Measurements from ENCODE around the gene THSD7B. TPM values are rescaled to one million over a fixed set of nuclear protein-coding genes. Genes with fewer than 3 reads are reported as not detected.
A peak's percentile ranks its signal among the peaks of the same experiment; 100 is the strongest.

The THSD7B gene
- total RNA-seq, 1 donor from 2014 or later: 0.14 TPM

GRCh38 chr2:136920652-136921333 is 155.4 kb downstream of the THSD7B start:
- Histone ChIP-seq H3K36me3 (no peaks in the 10 kb centered on the region), H3K9me3 (no peaks in the 10 kb centered on the region), H3K4me3 (no peak overlapping the region), H3K27me3 (no peaks in the 10 kb centered on the region), H3K27ac (no peak overlapping the region), H3K4me1 (no peaks in the 10 kb centered on the region)
- TF ChIP-seq CTCF (IDR thresholded peaks at IDR 0.05): no peak
- intact Hi-C loops (cut with DNase I): no loop called here
- ATAC-seq: peak; percentile 29
- DNase-seq: no peak

GRCh38 chr2:136927156-136927555 is 161.8 kb downstream of the THSD7B start:
- Histone ChIP-seq H3K9me3 (no peaks in the 10 kb centered on the region), H3K27ac (no peak overlapping the region), H3K36me3 (no peaks in the 10 kb centered on the region), H3K4me1 (no peaks in the 10 kb centered on the region), H3K27me3 (no peaks in the 10 kb centered on the region), H3K4me3 (no peak overlapping the region)
- TF ChIP-seq CTCF (IDR thresholded peaks at IDR 0.05): no peak
- intact Hi-C loops (cut with DNase I): no loop called here
- ATAC-seq (no peak), DNase-seq (no peak)

DNA sequence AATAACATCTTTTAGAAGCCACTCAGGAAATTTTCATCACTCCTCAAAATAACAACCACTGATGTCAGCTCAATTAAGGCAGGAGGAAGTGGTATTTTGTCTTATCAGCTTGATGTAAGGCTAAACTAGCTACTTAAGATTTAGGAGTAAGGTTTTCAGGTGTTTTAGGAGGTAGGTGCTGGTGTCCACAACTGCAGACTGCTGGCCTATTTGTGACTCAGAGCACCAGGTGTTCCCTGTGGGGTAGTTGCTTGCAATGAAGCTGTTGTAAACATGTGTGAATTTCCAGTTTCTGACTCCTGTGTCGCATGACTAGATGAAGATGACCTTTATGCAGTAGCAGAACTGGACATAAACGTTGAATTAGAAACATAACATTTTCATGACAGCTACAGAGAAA is 164.2 kb downstream of the THSD7B start:
- Histone ChIP-seq H3K9me3 (no peaks in the 10 kb centered on the region), H3K4me1 (no peaks in the 10 kb centered on the region), H3K27ac (no peak overlapping the region), H3K27me3 (no peaks in the 10 kb centered on the region), H3K36me3 (no peaks in the 10 kb centered on the region), H3K4me3 (no peak overlapping the region)
- no peak for ATAC-seq
- TF ChIP-seq CTCF (IDR thresholded peaks at IDR 0.05): no peak
- no peak for DNase-seq
- intact Hi-C loops (cut with DNase I): no loop called here

- H3K4me1 ChIP-seq: no peaks in the 10 kb centered on the region
- DNase-seq (no peak), ATAC-seq (peak; percentile 68)
- no peak overlapping the region for H3K4me3 ChIP-seq
- TF ChIP-seq CTCF (IDR thresholded peaks at IDR 0.05): peak; percentile 41
- no peaks in the 10 kb centered on the region for H3K27me3 ChIP-seq
- H3K36me3 ChIP-seq: no peaks in the 10 kb centered on the region
- H3K9me3 ChIP-seq: no peaks in the 10 kb centered on the region
- no peak overlapping the region for H3K27ac ChIP-seq
- intact Hi-C loops (cut with DNase I): no loop called here
Measured at GRCh38 chr2:136932700-136933099, 167.4 kb downstream of the THSD7B start.

- no peak for ATAC-seq
- no peak for DNase-seq
- Histone ChIP-seq H3K27ac (no peak overlapping the region), H3K36me3 (no peaks in the 10 kb centered on the region), H3K9me3 (no peaks in the 10 kb centered on the region), H3K4me1 (no peaks in the 10 kb centered on the region), H3K27me3 (no peaks in the 10 kb centered on the region), H3K4me3 (no peak overlapping the region)
- intact Hi-C loops (cut with DNase I): no loop called here
- TF ChIP-seq CTCF (IDR thresholded peaks at IDR 0.05): no peak
Measured at GRCh38 chr2:136935119-136935518, 169.8 kb downstream of the THSD7B start.

- Histone ChIP-seq H3K4me3 (no peak overlapping the region), H3K36me3 (no peaks in the 10 kb centered on the region), H3K9me3 (no peaks in the 10 kb centered on the region), H3K4me1 (no peaks in the 10 kb centered on the region), H3K27ac (no peak overlapping the region), H3K27me3 (no peaks in the 10 kb centered on the region)
- DNase-seq (no peak), ATAC-seq (no peak)
- TF ChIP-seq CTCF (IDR thresholded peaks at IDR 0.05): no peak
- intact Hi-C loops (cut with DNase I): no loop called here
Measured at GRCh38 chr2:136956050-136956449, 190.7 kb downstream of the THSD7B start.

Data from upper lobe of right lung (tissue), 1 donor.